GM13976 (cell line): Measurements from ENCODE around the gene GSE1.

ENCODE experiments used
- DNase-seq: peaks from one replicate; pipeline ENCODE4 v3.0.0; 2012; ENCODE audit warnings: low spot score
- in situ Hi-C: fragments of 300-500 bp; cut with MboI; formaldehyde crosslinking; loops from one replicate; pipeline ENCODE4 v1.12.0; 2022; ENCODE audit warnings: low sequenced_read_pairs, mixed read lengths, inconsistent platforms; ENCODE audit not compliant: unreplicated experiment
- TF ChIP-seq, protein P1 (sequence below): IDR thresholded peaks from 2 replicates; pipeline ENCODE4 v1.5.1; 2012; ENCODE audit warnings: borderline replicate concordance, mild to moderate bottlenecking; ENCODE audit not compliant: insufficient read depth; ENCODE audit errors: extremely low read depth, missing control alignments, control extremely low read depth

GSE1 gene

GRCh38 chr16:85663891-85664321 lies 50.8 kb downstream of the GSE1 start:
- in situ Hi-C loops, result no loop called here
- no peak for DNase-seq
- TF ChIP-seq, protein P1, sequence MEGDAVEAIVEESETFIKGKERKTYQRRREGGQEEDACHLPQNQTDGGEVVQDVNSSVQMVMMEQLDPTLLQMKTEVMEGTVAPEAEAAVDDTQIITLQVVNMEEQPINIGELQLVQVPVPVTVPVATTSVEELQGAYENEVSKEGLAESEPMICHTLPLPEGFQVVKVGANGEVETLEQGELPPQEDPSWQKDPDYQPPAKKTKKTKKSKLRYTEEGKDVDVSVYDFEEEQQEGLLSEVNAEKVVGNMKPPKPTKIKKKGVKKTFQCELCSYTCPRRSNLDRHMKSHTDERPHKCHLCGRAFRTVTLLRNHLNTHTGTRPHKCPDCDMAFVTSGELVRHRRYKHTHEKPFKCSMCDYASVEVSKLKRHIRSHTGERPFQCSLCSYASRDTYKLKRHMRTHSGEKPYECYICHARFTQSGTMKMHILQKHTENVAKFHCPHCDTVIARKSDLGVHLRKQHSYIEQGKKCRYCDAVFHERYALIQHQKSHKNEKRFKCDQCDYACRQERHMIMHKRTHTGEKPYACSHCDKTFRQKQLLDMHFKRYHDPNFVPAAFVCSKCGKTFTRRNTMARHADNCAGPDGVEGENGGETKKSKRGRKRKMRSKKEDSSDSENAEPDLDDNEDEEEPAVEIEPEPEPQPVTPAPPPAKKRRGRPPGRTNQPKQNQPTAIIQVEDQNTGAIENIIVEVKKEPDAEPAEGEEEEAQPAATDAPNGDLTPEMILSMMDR, result no peak

- no peak for DNase-seq
- in situ Hi-C loops, result no loop called here
- TF ChIP-seq, protein P1, result no peak
Observed at GRCh38 chr16:85664580-85665372, 51.7 kb downstream of the GSE1 start.

GRCh38 chr16:85665373-85665740 lies 52.2 kb downstream of the GSE1 start:
- in situ Hi-C loops, result no loop called here
- TF ChIP-seq, protein P1, result no peak
- DNase-seq, result no peak

DNA sequence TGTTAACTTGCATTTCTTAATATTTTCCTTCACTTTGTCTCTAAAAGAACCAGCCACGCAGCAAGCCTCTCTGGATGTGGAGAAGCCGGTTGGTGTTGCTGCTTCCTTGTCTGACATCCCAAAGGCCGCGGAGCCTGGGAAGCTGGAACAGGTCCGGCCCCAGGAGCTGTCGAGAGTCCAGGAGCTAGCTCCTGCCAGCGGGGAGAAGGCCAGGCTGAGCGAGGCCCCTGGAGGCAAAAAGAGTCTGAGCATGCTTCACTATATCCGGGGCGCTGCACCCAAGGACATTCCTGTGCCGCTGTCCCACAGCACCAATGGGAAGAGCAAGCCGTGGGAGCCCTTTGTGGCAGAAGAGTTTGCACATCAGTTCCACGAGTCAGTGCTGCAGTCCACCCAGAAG lies 52.8 kb downstream of the GSE1 start:
- in situ Hi-C loops, result no loop called here
- DNase-seq, result no peak
- TF ChIP-seq, protein P1, result no peak

GRCh38 chr16:85667261-85667660 lies 54.1 kb downstream of the GSE1 start:
- in situ Hi-C loops, result no loop called here
- TF ChIP-seq, protein P1, result no peak
- no peak for DNase-seq

GRCh38 chr16:85667841-85668413 lies 54.8 kb downstream of the GSE1 start:
- in situ Hi-C loops, result no loop called here
- TF ChIP-seq, protein P1, result no peak
- DNase-seq, result no peak
